ENCODE results near the gene PLCB3. TPM values are rescaled to one million over a fixed set of nuclear protein-coding genes. Genes with fewer than 3 reads are reported as not detected.
A peak's percentile ranks its signal among the peaks of the same experiment; 100 is the strongest.

Gene PLCB3
- polyA plus RNA-seq, 1 experiment, result 30.2 TPM

DNA sequence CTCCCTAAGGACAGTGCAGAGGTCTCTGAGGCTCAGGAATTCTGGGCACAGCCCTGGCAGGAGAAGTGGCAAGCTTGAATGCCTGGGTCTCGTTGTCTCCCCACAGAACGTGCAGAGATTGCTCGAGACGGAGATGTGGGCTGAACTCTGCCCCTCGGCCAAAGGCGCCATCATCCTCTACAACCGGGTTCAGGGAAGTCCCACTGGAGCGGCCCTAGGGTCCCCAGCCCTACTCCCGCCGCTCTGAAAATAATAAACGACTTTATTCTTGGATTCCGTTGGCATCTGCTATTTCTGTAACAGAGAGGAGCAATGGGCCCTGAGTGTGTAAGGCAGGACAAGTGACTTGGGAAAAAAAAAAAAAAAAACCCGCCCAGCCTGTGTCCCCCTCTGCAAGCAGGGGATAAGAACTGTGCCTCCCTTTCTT, 21.6 kb upstream of the PLCB3 start:
- ChIA-PET CTCF (interaction anchor here (1.1 kb wide), 1 partner anchor 25 kb away, joined by 4 read pairs; no protein-coding TSS in a partner anchor), POLR2A (interaction anchor here (0.7 to 1.0 kb wide), 2 partner anchors 12 to 513 kb away, joined by 4 to 8 read pairs; no protein-coding TSS in a partner anchor)

DNA sequence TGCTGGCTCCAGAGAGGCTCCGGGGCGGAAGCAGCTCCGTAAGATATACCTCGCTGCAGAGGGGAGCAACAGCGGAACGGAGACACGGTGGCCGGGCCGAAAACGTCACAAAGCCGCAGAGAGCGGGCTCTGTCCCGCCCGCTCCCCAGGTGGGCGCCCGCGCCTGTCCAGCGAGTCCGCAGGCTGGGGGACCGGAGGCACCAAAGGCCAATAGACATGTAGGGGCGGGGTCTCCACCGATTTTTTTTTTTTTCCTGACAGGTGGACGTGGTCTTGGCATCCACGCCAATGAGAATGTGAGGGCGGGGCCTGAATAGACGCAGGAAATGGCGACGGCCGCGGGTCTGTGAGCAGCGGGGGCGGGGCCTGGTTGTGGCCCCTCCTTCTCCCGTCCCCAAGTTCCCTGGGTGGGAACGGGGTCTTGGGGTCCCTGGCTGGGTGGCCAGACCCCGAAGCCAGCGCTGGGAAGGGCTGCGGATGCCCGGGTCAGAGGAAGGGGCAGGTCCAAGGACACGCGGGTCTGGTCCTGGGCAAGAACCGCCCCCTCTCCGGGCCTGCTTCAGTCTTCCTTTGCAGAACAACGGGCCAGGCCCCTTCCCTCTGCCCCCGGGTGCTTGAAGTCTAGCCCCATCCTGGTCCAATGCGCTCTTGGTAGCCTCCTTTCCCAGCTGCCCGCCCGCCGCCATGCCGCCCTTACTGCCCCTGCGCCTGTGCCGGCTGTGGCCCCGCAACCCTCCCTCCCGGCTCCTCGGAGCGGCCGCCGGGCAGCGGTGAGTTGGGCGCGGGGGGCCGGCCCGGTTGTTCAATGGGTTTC, 21.0 kb upstream of the PLCB3 start, which contains the start of gene DNAJC4:
TSS of gene DNAJC4 (plus strand) at position 378 of the 814 bp plus-strand sequence. CDS start at position 685, 307 bp downstream.
- H3K27me3 ChIP-seq (ENCODE audit: control insufficient read depth, insufficient read depth, low read length), result no peaks in the 10 kb centered on the region
- DNase-seq (ENCODE audit: low read depth), result peak; percentile 46
- TF ChIP-seq, protein P1, sequence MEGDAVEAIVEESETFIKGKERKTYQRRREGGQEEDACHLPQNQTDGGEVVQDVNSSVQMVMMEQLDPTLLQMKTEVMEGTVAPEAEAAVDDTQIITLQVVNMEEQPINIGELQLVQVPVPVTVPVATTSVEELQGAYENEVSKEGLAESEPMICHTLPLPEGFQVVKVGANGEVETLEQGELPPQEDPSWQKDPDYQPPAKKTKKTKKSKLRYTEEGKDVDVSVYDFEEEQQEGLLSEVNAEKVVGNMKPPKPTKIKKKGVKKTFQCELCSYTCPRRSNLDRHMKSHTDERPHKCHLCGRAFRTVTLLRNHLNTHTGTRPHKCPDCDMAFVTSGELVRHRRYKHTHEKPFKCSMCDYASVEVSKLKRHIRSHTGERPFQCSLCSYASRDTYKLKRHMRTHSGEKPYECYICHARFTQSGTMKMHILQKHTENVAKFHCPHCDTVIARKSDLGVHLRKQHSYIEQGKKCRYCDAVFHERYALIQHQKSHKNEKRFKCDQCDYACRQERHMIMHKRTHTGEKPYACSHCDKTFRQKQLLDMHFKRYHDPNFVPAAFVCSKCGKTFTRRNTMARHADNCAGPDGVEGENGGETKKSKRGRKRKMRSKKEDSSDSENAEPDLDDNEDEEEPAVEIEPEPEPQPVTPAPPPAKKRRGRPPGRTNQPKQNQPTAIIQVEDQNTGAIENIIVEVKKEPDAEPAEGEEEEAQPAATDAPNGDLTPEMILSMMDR (IDR thresholded peaks at IDR 0.05; ENCODE audit: insufficient read depth, low read depth, low read length), result no peak
- ChIA-PET CTCF (interaction anchor here (1.3 kb wide), 2 partner anchors 21 to 23 kb away, joined by 3 to 4 read pairs; partner anchors contain the start of gene PLCB3), POLR2A (interaction anchor here (0.7 to 1.0 kb wide), 2 partner anchors 11 to 513 kb away, joined by 4 to 8 read pairs; no protein-coding TSS in a partner anchor)
- H3K4me3 ChIP-seq (ENCODE audit: low read depth, low read length), result peak within 1 kb of the TSS; percentile 78
- H3K36me3 ChIP-seq (ENCODE audit: control insufficient read depth, insufficient read depth, low read length), result no peaks in the 10 kb centered on the region

More for the DNA sequence above, 21.6 kb upstream of the PLCB3 start:
- Histone ChIP-seq H3K27me3 (ENCODE audit: control insufficient read depth, insufficient read depth, low read length) (no peaks in the 10 kb centered on the region), H3K36me3 (ENCODE audit: control insufficient read depth, insufficient read depth, low read length) (no peaks in the 10 kb centered on the region), H3K4me3 (ENCODE audit: low read depth, low read length) (peak overlapping the region; percentile 78)
- DNase-seq (ENCODE audit: low read depth), result no peak
- TF ChIP-seq, protein P1 (IDR thresholded peaks at IDR 0.05; ENCODE audit: insufficient read depth, low read depth, low read length), result no peak

DNA sequence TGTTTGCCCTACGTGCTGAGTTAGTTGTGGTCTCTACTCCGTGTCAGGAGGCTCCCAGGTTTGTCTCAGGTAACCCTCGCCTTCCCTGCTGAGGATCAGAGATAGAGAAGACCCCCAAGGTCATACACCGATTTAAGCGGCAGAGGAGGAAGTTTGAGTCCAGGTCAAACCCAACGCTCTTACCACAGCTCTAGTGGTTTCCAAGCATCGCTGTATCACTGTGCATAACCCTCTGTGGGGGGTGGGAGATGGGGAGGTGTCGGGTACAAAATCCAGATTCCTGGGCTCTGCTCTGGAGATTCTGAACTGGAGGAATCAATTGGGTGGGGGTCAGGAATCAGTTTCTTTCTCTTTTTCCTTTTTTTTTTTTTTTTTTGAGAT, 20.4 kb upstream of the PLCB3 start:
- TF ChIP-seq, protein P1 (IDR thresholded peaks at IDR 0.05; ENCODE audit: insufficient read depth, low read depth, low read length), result no peak
- Histone ChIP-seq H3K27me3 (ENCODE audit: control insufficient read depth, insufficient read depth, low read length) (no peaks in the 10 kb centered on the region), H3K36me3 (ENCODE audit: control insufficient read depth, insufficient read depth, low read length) (no peaks in the 10 kb centered on the region; the same call in 1 of the 2 replicates), H3K4me3 (ENCODE audit: low read depth, low read length) (peak overlapping the region; percentile 78)
- ChIA-PET POLR2A (no interaction called here), CTCF (interaction anchor here (1.3 kb wide), 2 partner anchors 21 to 24 kb away, joined by 3 to 4 read pairs; partner anchors contain the start of gene PLCB3)
- DNase-seq (ENCODE audit: low read depth), result no peak

DNA sequence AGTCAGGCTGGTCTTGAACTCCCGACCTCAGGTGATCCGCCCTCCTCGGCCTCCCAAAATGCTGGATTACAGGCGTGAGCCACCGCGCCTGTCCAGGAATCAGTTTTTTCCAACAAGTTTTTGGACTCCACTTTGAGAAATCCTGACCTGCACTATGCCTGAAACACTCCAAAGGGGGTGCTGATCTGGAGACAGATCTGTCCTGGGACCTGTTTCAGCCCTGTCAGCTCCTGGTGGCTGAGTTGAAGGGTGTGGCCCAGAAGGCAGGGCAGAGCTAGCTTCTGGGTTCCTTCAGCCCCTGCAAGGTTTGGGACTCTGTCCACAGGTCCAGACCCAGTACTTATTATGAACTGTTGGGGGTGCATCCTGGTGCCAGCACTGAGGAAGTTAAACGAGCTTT, 19.8 kb upstream of the PLCB3 start:
- Histone ChIP-seq H3K27me3 (ENCODE audit: control insufficient read depth, insufficient read depth, low read length) (no peaks in the 10 kb centered on the region), H3K36me3 (ENCODE audit: control insufficient read depth, insufficient read depth, low read length) (no peaks in the 10 kb centered on the region; the same call in 1 of the 2 replicates), H3K4me3 (ENCODE audit: low read depth, low read length) (no peak overlapping the region)
- ChIA-PET CTCF (interaction anchor here (1.3 to 3.0 kb wide), 3 partner anchors 20 to 24 kb away, joined by 3 to 15 read pairs (median 4); partner anchors contain the start of gene PLCB3), POLR2A (interaction anchor here (0.6 kb wide), 2 partner anchors 10 to 40 kb away, joined by 3 read pairs; partner anchors contain the start of gene FKBP2)
- TF ChIP-seq, protein P1 (IDR thresholded peaks at IDR 0.05; ENCODE audit: insufficient read depth, low read depth, low read length), result no peak
- DNase-seq (ENCODE audit: low read depth), result no peak
